ENCODE measurements around the gene TMEM91.

DNA sequence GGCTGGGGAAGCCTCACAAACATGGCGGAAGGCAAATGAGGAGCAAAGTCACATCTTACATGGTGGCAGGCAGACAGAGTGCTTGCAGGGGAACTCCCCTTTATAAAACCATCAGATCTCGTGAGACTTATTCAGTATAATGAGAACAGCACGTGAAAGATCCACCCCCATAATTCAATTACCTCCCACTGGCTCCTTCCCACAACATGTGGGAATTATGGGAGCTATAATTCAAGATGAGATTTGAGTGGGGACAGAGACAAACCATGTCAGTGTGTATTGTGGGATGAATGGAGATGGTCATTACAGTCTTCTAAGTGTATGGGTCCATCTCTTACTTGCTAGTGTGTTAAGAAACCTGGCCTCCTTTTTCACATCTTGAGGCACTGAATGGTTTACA lies 25.7 kb downstream of the TMEM91 start:
- TF ChIP-seq, protein P1, sequence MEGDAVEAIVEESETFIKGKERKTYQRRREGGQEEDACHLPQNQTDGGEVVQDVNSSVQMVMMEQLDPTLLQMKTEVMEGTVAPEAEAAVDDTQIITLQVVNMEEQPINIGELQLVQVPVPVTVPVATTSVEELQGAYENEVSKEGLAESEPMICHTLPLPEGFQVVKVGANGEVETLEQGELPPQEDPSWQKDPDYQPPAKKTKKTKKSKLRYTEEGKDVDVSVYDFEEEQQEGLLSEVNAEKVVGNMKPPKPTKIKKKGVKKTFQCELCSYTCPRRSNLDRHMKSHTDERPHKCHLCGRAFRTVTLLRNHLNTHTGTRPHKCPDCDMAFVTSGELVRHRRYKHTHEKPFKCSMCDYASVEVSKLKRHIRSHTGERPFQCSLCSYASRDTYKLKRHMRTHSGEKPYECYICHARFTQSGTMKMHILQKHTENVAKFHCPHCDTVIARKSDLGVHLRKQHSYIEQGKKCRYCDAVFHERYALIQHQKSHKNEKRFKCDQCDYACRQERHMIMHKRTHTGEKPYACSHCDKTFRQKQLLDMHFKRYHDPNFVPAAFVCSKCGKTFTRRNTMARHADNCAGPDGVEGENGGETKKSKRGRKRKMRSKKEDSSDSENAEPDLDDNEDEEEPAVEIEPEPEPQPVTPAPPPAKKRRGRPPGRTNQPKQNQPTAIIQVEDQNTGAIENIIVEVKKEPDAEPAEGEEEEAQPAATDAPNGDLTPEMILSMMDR (conservative IDR thresholded peaks at IDR 0.05; ENCODE audit: low read length), result no peak
- TF ChIP-seq EZH2phosphoT487 (IDR thresholded peaks at IDR 0.05; ENCODE audit: borderline replicate concordance), result no peak

Data from Loucy (cell line).